GM23248 (cell line): ENCODE measurements around the gene HDAC9. TPM values are rescaled to one million over a fixed set of nuclear protein-coding genes. Genes with fewer than 3 reads are reported as not detected.
A peak's percentile ranks its signal among the peaks of the same experiment; 100 is the strongest.

Source experiments
- DNase-seq: peaks from one replicate; pipeline ENCODE4 v3.0.0-alpha.2; 2015
- H2AFZ ChIP-seq: fragments of 200-600 bp; sonication (generic); 2 replicates; pipeline ENCODE4 v1.6.1; 2016; ENCODE audit warnings: antibody characterized with exemption
- H3F3A ChIP-seq: fragments of 200-600 bp; sonication (generic); 2 replicates; pipeline ENCODE4 v1.6.1; 2016; ENCODE audit warnings: mild to moderate bottlenecking, antibody characterized with exemption, mixed run types; ENCODE audit not compliant: insufficient read depth
- H3K27ac ChIP-seq: fragments of 200-600 bp; sonication (generic); 2 replicates; pipeline ENCODE4 v1.5.1; 2016; ENCODE audit warnings: mild to moderate bottlenecking
- H3K27me3 ChIP-seq: fragments of 200-600 bp; sonication (generic); replicated peaks from 2 replicates; pipeline ENCODE4 v1.6.1; 2016; ENCODE audit warnings: mild to moderate bottlenecking; ENCODE audit not compliant: insufficient read depth
- H3K36me3 ChIP-seq: fragments of 200-600 bp; sonication (generic); 2 replicates; pipeline ENCODE4 v1.6.1; 2016; ENCODE audit warnings: low read depth, mild to moderate bottlenecking
- H3K4me1 ChIP-seq: fragments of 200-600 bp; sonication (generic); 2 replicates; pipeline ENCODE4 v1.6.1; 2016; ENCODE audit warnings: mild to moderate bottlenecking; ENCODE audit not compliant: insufficient read depth
- H3K4me2 ChIP-seq: fragments of 200-600 bp; sonication (generic); one replicate; pipeline ENCODE4 v1.6.1; 2016; ENCODE audit warnings: mild to moderate bottlenecking; ENCODE audit not compliant: unreplicated experiment
- H3K4me3 ChIP-seq: fragments of 200-600 bp; sonication (generic); 2 replicates; pipeline ENCODE4 v1.5.1; 2016; ENCODE audit warnings: mild to moderate bottlenecking
- H3K79me2 ChIP-seq: fragments of 200-600 bp; sonication (generic); 2 replicates; pipeline ENCODE4 v1.6.1; 2016; ENCODE audit warnings: mild to moderate bottlenecking; ENCODE audit not compliant: insufficient read depth
- H3K9ac ChIP-seq: fragments of 200-600 bp; sonication (generic); 2 replicates; pipeline ENCODE4 v1.6.1; 2016; ENCODE audit warnings: mild to moderate bottlenecking
- H3K9me2 ChIP-seq: fragments of 200-600 bp; sonication (generic); 2 replicates; pipeline ENCODE4 v1.6.1; 2016; ENCODE audit warnings: mixed run types, mild to moderate bottlenecking, moderate library complexity; ENCODE audit not compliant: insufficient read depth
- H3K9me3 ChIP-seq: fragments of 200-600 bp; sonication (generic); one replicate; pipeline ENCODE4 v1.6.1; 2017; ENCODE audit warnings: low read depth
- H4K20me1 ChIP-seq: fragments of 200-600 bp; sonication (generic); 2 replicates; pipeline ENCODE4 v1.6.0; 2016; ENCODE audit not compliant: insufficient read depth
- EZH2 ChIP-seq: fragments of 200-600 bp; sonication (generic); IDR thresholded peaks from 2 replicates; pipeline ENCODE4 v1.6.1; 2018; ENCODE audit warnings: antibody characterized with exemption, mild to moderate bottlenecking; ENCODE audit not compliant: insufficient read depth, poor library complexity, severe bottlenecking
- EZH2phosphoT487 ChIP-seq: fragments of 200-600 bp; sonication (generic); IDR thresholded peaks from 2 replicates; pipeline ENCODE4 v1.6.1; 2018; ENCODE audit warnings: antibody characterized with exemption, moderate library complexity, mild to moderate bottlenecking, low read depth; ENCODE audit not compliant: insufficient read depth
- WGBS, 2 experiments: methylation state at CpG; one replicate each; pipeline ENCODE4 v1.1.6; 2015 to 2017; ENCODE audit warnings: low lambda C conversion rate in 2 of 2, low coverage in 1 of 2; ENCODE audit errors: missing lambda C conversion rate in 2 of 2; 5-methylcytosine and 5-hydroxymethylcytosine counted together
- in situ Hi-C: fragments of 300-500 bp; cut with MboI; formaldehyde crosslinking; loops from 2 replicates; pipeline ENCODE4 v1.15.0; 2020
- polyA plus RNA-seq: library from polyadenylated mRNA; unstranded; fragments of >200 nt; fragmentation: Nextera tagmentation; extraction: Ambion mirVana; gene quantifications from 2 replicates; pipeline ENCODE4 v1.2.1, GENCODE V29; 2016
- total RNA-seq: library from RNA; depleted of rRNA; stranded (reverse); fragments of >200 nt; shearing (Covaris generic); gene quantifications from 2 replicates; pipeline ENCODE4 v1.2.3, GENCODE V29; 2014

Gene HDAC9
- total and polyA plus RNA-seq, 2 experiments from 2014 or later = 1.6 to 2.1 TPM

DNA sequence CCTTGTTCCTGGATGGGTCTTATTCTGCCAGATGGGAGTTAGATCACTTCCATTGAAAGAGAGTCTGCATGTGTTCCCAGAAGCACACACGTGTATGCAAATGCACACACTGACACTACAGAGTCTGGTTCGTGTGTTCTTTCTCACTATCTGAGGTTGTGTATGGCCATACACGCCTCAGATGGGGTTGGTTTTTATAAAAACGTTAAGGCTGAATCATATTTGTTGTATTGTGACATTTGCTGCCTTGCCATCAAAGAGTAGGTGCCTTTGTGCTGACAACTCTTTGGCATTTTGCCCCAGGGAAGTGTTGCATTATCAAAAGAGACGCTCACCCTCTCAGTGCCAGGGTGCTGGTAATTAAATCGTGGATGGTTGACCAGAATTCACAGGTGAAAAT is 37.7 kb upstream of the HDAC9 start:
- no peaks in the 10 kb centered on the region; the same call in 1 of the 2 replicates for H3K9me2 ChIP-seq
- in situ Hi-C loops = no loop called here
- H3K27ac ChIP-seq = no peak overlapping the region
- H3K36me3 ChIP-seq = no peaks in the 10 kb centered on the region
- peaks cover 6% of the 10 kb centered on the region; the same call in 1 of the 2 replicates for H3K4me1 ChIP-seq
- H3K9me3 ChIP-seq = no peaks in the 10 kb centered on the region
- TF ChIP-seq EZH2 (no peak), EZH2phosphoT487 (no peak)
- H2AFZ ChIP-seq = no peak overlapping the region
- H3K4me3 ChIP-seq = no peak overlapping the region
- H4K20me1 ChIP-seq = no peaks in the 10 kb centered on the region
- no peak for DNase-seq
- H3K4me2 ChIP-seq = no peak overlapping the region
- H3K79me2 ChIP-seq = no peaks in the 10 kb centered on the region
- H3K27me3 ChIP-seq = no peaks in the 10 kb centered on the region
- H3K9ac ChIP-seq = no peak overlapping the region
- WGBS, 2 experiments = 81 to 82% methylated on average over 6 of the region's 6 CpGs
- H3F3A ChIP-seq = no peaks in the 10 kb centered on the region

DNA sequence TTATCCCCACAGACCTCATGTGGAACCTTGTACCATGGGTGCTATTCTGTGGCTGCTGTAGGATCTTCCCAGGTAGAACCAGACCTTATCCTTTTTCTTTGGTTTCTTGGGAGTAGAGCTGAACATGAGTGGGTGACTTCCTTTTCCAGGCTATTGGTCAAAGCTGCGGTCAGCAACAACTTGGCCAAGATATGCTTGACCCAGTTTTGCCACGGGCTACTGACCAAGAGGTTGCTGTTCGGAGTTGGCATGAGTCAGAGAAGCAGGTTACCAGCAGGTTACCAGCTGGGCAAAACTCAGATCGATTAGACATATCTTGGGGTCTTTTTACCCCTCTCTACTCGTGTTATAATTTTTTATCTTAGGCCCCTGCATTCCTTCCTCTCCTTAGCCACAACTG is 36.7 kb upstream of the HDAC9 start:
- Histone ChIP-seq H3K9me3 (no peaks in the 10 kb centered on the region), H3K4me3 (no peak overlapping the region), H3K4me1 (peaks cover 6% of the 10 kb centered on the region; the same call in 1 of the 2 replicates), H3K79me2 (no peaks in the 10 kb centered on the region), H3K36me3 (no peaks in the 10 kb centered on the region), H3K9ac (no peak overlapping the region), H2AFZ (no peak overlapping the region), H4K20me1 (no peaks in the 10 kb centered on the region), H3K4me2 (no peak overlapping the region), H3F3A (no peaks in the 10 kb centered on the region), H3K9me2 (no peaks in the 10 kb centered on the region; the same call in 1 of the 2 replicates), H3K27ac (no peak overlapping the region), H3K27me3 (no peaks in the 10 kb centered on the region)
- in situ Hi-C loops = no loop called here
- 78 to 86% methylated on average over 5 of the region's 5 CpGs for WGBS, 2 experiments
- no peak for TF ChIP-seq EZH2phosphoT487
- no peak for TF ChIP-seq EZH2
- no peak for DNase-seq

DNA sequence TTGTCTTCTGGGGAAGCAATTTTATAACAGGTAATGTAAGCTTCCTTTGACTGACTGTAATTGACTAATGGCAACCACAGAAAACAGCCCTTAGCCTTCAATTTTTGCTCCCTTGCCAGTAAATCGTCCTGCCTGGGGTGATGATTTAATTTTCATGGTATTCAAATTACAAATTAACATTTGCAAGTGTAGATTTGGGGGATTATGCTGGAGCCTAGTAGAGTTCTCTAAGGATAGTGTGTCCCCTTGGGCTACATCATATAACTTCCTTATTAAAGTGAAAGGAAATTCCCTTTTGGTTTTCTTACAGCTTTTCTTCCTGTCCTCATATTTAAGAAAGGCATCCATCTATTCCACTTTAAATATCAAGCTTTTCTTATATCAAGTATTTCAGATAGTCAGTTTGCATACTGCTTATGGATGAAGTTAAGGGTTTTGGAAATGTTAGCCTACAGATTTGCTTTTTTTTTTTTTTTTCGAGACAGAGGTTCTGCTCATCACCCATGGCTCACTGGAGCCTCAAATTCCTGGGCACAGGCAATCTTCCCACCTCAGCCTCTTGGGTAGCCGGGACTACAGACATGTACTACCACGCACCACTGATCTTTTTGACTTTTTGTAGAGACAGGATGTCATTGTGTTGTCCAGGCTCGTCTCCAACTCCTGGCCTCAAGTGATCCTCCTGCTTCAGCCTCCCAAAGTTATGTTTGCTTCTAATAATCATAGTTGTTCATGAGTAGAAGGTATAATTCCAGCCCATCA is 35.9 kb upstream of the HDAC9 start:
- no peaks in the 10 kb centered on the region for H3K9me3 ChIP-seq
- no peaks in the 10 kb centered on the region for H3K27me3 ChIP-seq
- no peak for DNase-seq
- TF ChIP-seq EZH2 (no peak), EZH2phosphoT487 (no peak)
- no peak overlapping the region for H3K4me2 ChIP-seq
- H3K36me3 ChIP-seq = no peaks in the 10 kb centered on the region
- no peaks in the 10 kb centered on the region for H4K20me1 ChIP-seq
- in situ Hi-C loops = no loop called here
- no peak overlapping the region for H3K9ac ChIP-seq
- 0 out of 2 replicates have a peak overlapping the region, but pooled peaks have one; percentile 21 for H3K4me3 ChIP-seq
- H3K27ac ChIP-seq = no peak overlapping the region
- peak overlapping the region; percentile 47 for H2AFZ ChIP-seq
- no peaks in the 10 kb centered on the region for H3F3A ChIP-seq
- no peaks in the 10 kb centered on the region for H3K79me2 ChIP-seq
- H3K4me1 ChIP-seq = peaks cover 6% of the 10 kb centered on the region; the same call in 1 of the 2 replicates
- 58% methylated on average over 5 of the region's 5 CpGs for WGBS, 2 experiments
- H3K9me2 ChIP-seq = no peaks in the 10 kb centered on the region; the same call in 1 of the 2 replicates

GRCh38 chr7:18461785-18462467 is 33.6 kb upstream of the HDAC9 start:
- in situ Hi-C loops = no loop called here
- no peak for DNase-seq
- H3K27ac ChIP-seq = no peak overlapping the region
- H3K36me3 ChIP-seq = no peaks in the 10 kb centered on the region
- 74 to 78% methylated on average over 3 of the region's 3 CpGs for WGBS, 2 experiments
- H3K9ac ChIP-seq = no peak overlapping the region
- peaks cover 6% of the 10 kb centered on the region; the same call in 1 of the 2 replicates for H3K4me1 ChIP-seq
- TF ChIP-seq EZH2 (no peak), EZH2phosphoT487 (no peak)
- no peak overlapping the region for H3K4me2 ChIP-seq
- no peaks in the 10 kb centered on the region for H3K9me2 ChIP-seq
- H3K4me3 ChIP-seq = no peak overlapping the region
- 0 out of 2 replicates have a peak overlapping the region, but pooled peaks have one; percentile 6 for H2AFZ ChIP-seq
- H4K20me1 ChIP-seq = no peaks in the 10 kb centered on the region
- H3K9me3 ChIP-seq = no peaks in the 10 kb centered on the region
- H3K27me3 ChIP-seq = no peaks in the 10 kb centered on the region
- H3K79me2 ChIP-seq = no peaks in the 10 kb centered on the region
- no peaks in the 10 kb centered on the region for H3F3A ChIP-seq
